Measurements from ENCODE around the gene IQGAP2. TPM values are rescaled to one million over a fixed set of nuclear protein-coding genes. Genes with fewer than 3 reads are reported as not detected.

Gene IQGAP2
- total and polyA plus RNA-seq, 9 of the 15 experiments (the other 6 are each of a cell fraction or from before 2014, with no cell fraction given), result 8.7 to 23.2 (median 17.4) TPM

DNA sequence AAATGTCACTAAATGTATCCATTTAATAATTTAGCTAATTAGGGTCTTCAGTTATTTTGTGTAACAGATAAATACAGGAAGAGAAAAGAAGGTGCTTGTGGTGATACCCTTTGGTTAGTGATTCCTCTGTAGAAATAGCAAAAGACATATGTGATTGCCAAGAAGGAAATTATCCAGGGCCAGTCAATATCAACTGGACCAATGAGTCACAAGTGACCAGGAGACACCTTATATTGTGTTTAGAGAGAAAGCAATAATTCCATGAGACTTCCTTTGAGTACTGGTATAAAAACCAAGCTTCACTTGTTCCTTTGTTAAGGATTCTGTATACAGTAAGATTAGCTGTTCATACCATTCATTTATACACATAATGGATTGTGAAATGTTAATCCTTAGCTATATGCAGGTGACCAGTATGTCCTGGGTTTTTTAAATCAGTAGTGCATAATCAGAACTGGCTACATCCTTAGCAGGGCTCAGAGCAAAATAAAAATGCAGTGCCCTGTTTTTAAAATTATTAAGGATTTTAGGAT is 301.1 kb downstream of the IQGAP2 start (continued):
- TF ChIP-seq, protein P1, sequence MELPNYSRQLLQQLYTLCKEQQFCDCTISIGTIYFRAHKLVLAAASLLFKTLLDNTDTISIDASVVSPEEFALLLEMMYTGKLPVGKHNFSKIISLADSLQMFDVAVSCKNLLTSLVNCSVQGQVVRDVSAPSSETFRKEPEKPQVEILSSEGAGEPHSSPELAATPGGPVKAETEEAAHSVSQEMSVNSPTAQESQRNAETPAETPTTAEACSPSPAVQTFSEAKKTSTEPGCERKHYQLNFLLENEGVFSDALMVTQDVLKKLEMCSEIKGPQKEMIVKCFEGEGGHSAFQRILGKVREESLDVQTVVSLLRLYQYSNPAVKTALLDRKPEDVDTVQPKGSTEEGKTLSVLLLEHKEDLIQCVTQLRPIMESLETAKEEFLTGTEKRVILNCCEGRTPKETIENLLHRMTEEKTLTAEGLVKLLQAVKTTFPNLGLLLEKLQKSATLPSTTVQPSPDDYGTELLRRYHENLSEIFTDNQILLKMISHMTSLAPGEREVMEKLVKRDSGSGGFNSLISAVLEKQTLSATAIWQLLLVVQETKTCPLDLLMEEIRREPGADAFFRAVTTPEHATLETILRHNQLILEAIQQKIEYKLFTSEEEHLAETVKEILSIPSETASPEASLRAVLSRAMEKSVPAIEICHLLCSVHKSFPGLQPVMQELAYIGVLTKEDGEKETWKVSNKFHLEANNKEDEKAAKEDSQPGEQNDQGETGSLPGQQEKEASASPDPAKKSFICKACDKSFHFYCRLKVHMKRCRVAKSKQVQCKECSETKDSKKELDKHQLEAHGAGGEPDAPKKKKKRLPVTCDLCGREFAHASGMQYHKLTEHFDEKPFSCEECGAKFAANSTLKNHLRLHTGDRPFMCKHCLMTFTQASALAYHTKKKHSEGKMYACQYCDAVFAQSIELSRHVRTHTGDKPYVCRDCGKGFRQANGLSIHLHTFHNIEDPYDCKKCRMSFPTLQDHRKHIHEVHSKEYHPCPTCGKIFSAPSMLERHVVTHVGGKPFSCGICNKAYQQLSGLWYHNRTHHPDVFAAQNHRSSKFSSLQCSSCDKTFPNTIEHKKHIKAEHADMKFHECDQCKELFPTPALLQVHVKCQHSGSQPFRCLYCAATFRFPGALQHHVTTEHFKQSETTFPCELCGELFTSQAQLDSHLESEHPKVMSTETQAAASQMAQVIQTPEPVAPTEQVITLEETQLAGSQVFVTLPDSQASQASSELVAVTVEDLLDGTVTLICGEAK (IDR thresholded peaks at IDR 0.05), result no peak
- TF ChIP-seq, protein P1 (CRISPR knock-in tag; IDR thresholded peaks at IDR 0.05), result no peak
- TF ChIP-seq BACH1 (tag; IDR thresholded peaks at IDR 0.05) (no peak), HMG20A (CRISPR knock-in tag; conservative IDR thresholded peaks at IDR 0.05) (no peak)
